ENCODE results near the gene HSP90AA1.
"Not testable (repeated sequence)": the region's sequence is repeated elsewhere in the genome, so short reads cannot be mapped to it uniquely, and the experiment has no call there.

HSP90AA1 gene

DNA sequence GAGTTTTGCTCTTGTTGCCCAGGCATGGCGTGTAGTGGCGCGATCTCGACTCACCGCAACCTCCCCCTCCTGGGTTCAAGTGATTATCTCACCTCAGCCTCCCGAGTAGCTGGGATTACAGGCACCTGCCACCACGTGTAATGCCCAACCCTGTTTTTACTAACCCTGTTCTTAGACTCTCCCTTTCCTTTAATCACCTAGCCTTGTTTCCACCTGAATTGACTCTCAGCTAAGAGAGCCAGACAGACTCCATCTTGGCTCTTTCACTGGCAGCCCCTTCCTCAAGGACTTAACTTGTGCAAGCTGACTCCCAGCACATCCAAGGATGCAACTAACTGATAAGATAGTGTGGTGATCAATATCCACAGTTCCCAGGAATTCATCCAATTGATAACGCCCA is 22.3 kb downstream of the HSP90AA1 start:
- DNase-seq = not testable (repeated sequence)

DNA sequence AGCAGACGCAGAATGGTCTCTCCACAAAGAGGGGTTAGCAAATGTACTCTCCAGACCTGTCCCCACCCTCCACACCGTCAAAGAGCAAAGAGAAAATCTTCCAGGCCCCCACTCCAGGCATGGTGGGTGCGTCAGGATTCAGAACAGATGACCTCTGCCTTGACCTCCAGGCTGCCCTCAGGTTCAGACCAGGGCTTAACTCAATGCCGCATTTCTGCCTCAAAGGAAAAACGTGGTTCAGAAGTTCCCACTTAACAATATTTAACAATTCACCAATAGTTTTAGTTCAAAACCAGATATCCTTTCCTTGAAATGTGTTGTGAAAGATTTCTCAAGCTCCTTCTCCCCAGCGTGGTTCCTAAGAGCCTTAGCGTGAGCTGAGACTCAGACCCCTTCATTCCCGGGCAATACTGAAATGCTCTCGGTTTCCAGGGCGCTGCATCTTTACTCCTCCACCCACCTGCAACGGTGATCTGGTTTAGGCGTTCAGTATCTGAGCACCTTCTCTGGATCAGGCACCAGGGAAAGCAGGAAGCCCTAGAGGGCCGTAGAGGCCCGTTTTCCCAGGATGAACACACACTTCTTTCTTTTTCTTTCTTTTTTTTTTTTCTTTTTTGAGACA is 22.9 kb downstream of the HSP90AA1 start:
- no peak for DNase-seq

DNA sequence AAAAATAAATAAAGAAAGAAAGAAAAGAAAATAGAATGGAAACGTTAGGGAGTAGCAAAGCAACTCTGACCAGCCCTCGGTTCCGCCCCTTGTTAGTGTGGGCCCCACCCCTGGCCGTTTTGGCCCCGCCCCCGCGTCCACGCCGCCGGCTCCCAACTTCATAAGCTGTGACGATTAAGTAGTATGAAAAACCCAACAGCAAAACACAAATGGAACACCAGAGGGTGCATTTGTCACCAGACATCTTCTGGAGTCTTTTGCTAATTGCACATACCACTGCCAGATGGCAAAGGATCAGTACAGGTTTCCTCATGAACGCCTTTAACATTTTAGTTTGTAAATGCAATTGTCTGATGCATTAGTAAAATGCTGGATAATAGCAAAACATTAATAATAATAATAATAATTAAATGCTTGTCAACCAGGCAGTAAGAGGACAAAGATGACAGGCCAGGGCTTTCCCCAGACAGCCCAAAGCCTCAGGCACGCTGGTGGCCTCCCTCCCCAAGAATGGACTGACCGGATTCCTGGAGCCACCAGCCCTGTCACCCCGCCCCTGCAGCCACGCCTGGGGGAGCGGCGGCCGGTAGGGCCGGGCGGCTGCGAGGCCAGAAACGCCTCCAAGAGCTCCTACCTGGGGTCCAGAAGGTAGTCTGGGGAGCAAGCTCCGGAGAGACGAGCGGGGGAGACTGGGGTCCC is 23.6 kb downstream of the HSP90AA1 start:
- peak; percentile 84 for DNase-seq

DNA sequence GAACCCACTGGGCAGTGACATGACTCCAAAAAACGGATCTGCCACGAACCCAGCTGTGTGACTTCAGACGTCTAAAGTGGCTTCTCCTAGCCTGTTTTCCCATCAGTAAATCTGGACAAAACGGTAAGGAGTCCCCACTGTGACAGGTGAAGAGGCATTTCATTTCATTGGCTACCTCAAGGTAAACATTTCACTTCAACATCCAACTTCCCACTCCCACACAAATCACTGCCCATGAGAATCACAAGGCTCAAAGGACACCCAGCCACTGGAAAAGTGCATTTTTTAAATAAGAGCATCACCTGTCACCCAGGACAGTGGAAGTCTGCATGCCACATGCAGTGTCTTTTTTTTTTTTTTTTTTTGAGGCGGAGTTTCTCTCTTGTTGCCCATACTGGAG is 27.9 kb downstream of the HSP90AA1 start:
- no peak for DNase-seq

DNA sequence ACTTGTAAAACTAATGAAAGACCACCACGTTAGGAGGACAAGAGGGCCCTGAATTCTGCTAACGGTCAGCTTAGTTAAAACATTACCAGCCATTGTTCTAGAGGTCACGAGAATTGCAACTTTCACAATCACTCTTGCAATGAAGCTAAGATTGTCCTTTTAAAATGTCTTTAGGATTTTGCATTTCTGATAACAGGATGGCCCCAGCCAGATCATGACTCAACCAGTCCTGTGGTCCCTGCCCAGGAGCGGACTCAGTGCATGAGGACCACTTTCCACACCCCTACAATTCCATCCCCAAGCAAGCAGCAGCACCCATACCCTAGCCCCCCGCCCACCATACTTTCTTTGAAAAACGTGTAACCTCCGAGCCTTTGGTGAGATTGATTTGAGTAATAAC is 28.7 kb downstream of the HSP90AA1 start:
- DNase-seq = no peak

DNA sequence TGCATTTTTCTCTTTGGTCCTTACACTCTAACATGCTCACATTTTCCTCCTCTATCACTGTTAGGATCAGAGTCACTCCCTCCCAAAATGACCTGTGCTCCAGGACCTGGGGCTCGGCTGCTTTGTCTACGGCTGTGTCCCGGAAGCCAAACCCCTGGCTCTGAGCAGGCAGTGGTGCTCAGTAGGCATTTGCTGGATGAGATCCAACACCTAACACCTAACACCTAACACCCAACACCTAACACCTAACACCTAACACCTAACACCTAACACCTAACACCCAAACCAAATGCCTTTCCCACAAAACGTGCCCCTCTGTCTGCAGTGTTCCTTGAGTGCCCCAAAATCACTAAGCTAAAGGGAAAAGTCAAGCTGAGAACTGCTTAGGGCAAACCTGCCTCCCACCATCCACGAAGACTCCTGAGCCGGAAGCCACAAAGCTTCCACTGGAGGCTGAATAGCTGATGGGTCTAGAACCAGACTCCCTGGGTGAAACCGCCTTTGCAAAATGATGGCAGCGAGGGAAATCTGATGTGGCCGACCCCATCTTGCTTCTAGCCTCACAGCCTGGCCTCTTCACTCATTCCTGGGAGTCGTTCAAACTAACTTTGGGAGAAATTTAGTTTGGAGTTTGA is 29.2 kb downstream of the HSP90AA1 start:
- DNase-seq = no peak

DNA sequence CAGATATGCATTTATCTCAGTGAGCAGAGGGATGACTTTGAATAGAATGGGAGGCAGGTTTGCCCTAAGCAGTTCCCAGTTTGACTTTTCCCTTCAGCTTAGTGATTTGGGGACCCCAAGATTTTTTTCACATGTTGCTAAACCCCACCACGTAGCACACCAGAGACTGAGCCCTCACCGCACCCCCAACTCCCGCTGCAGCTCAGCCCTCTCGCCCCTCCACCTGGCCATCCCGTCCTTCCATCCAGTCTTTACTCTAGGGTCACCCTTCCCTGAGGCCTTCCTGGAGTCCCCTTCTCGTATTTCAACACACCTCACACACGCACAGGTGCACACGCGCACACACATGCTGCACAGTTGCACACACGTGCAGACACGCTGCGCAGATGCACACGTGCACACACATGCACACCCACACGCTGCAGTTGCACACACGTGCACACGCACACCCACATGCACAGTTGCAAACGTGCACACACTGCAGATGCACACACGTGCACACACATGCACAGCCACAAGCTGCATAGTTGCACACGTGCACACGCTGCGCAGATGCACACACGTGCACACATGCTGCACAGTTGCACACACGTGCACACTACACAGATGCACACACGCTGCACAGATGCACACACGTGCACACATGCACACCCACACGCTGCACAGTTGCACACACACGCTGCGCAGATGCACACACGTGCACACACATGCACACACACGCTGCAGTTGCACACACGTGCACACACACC is 30.0 kb downstream of the HSP90AA1 start:
- DNase-seq = no peak

DNA sequence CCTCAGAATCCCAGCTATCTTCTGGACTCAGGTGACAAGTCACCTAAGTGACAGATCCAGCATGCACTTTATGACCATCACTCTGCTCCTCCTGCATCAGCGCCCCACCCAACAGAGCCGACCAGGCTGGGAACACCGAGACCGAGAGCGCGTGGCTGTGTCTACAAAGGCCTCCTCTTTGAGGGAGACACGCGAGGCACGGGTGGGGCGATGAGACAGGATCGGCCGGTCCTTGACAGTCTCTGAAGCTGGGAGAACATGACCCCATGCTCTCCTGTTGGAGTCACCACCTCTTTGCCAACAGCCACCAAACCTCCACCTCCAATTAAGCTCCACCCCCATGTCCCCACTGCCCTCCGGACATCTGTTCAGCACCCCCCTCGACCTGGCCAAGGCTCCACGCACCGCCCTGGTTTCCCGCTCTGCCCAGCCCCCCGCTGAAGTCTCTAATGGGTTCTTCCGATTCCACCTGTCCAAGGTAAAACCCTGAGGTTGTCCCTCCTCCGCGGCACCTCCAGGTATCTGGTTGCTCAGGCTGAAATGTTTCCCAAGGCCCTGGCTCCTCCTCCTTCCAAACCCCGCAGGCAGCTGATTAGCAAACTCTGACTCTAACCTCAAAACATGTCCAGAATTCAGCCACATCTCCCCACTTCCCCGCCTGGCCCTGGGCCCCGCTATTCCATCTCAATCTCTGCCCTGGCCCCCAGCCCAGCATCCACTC is 31.5 kb downstream of the HSP90AA1 start:
- DNase-seq = no peak

DNA sequence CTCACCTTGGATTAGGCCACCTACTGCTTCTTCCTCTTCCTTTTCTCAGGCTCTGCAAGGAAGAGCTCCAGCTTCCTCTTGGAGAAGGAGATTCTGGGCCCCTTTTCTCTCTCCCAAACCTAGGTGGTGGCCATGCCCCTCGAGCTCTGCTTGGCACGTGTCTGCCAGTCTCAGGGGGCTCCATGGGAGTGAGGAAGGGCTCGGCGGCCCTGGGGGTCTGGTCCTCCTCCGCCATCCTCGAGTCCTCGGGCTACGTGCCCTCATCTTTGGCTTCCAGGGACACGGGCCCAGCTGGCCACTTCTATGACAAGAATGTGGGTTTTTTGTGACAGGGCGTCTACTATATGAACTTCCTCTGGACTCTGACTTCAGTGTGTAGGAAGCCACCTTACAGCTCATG is 34.3 kb downstream of the HSP90AA1 start:
- DNase-seq = no peak

DNA sequence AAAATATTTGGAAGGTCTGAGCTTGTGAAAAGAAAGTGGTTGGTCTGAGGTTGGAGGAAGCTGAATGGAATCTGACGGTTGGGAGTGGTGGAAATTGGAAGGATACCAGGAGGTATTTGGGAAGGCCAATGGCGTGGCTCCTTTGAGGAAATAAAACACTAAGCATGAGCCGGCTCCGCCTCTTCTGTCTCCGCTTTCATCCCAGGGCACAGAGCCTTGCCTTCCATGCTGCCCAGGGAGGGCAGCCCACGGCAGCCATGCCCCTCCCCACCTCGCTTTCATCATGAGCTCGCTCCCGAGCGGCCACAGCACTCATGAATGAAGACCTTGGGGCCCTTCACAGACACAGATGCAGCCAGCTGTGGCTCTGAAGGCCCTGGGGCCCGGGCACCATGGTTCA is 36.2 kb downstream of the HSP90AA1 start:
- DNase-seq = no peak

DNA sequence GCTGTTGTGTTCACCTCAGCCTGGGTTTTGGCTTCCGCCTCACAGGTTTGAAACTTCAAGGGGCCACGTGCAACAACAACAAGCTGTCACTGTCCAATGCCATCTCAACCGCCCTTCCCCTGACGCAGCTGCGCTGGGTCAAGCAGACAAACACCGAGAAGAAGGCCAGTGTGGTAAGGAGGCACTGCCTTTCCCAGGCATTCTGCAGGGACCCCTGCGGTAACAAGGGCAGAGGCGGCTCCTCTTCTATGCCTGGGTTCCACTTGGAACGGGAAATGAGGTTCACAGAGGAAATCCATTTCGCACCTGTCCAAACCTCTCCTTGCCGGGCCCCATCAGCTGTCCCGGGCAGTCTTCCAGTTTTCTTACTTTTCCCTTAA is 36.8 kb downstream of the HSP90AA1 start:
- DNase-seq = no peak

DNA sequence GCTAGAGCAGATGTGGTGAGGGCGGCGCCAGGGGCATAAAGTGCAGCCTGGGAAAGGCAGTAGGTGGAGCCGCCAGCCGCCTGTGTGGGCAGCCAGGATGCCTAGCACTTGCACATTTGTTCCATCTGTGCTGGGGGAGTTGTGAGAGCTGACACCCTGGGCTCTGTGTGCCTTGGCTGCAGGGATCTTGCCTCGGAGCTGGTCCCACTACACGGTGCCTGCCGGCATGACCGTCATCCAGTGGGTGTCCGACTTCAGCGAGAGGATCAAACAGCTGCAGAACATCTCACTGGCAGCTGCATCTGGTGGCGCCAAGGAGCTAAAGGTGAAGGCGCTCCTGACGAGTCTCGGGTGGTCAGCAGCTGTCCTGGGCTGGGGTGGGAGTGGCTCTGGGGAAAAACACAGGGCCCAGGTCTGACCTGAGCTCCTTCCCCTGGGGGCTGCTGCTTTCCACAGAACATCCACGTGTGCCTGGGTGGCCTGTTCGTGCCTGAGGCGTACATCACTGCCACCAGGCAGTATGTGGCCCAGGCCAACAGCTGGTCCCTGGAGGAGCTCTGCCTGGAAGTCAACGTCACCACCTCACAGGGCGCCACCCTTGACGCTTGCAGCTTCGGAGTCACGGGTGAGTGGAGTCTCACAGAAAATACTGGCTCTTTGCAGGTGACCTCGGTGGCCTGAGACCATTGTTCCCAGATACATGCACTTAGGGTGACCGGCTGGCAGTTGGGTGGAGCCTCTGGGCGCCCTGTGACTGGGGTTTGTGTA is 37.4 kb downstream of the HSP90AA1 start:
- no peak for DNase-seq

DNA sequence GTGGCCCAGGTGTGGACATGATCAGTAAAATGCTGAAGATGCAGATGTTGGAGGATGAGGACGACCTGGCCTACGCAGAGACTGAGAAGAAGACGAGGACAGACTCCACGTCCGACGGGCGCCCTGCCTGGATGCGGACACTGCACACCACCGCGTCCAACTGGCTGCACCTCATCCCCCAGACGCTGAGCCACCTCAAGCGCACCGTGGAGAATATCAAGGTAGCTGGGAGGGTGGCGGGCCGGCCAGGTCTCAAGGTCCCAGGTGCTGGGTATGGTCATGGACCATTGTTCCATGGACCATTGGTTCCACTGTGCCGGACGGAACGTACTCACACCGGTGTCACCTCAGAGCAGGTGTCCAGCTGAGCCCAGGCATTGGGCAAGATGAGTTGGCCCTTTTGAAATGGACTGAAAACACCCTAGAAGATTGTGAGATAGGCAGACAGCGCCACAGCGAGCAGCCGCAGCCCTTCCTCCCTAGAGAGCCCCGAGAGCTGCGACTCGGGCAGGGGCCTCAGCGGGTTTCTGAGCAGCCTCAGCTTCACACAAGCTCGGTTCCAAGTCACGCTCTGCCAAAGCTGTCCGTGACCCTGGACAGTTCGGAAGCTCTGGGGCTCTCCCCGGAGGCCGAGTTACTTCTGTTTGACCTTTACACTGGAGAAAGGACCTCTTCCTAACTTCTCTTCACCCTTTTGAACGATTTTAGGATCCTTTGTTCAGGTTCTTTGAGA is 38.9 kb downstream of the HSP90AA1 start:
- DNase-seq = no peak

DNA sequence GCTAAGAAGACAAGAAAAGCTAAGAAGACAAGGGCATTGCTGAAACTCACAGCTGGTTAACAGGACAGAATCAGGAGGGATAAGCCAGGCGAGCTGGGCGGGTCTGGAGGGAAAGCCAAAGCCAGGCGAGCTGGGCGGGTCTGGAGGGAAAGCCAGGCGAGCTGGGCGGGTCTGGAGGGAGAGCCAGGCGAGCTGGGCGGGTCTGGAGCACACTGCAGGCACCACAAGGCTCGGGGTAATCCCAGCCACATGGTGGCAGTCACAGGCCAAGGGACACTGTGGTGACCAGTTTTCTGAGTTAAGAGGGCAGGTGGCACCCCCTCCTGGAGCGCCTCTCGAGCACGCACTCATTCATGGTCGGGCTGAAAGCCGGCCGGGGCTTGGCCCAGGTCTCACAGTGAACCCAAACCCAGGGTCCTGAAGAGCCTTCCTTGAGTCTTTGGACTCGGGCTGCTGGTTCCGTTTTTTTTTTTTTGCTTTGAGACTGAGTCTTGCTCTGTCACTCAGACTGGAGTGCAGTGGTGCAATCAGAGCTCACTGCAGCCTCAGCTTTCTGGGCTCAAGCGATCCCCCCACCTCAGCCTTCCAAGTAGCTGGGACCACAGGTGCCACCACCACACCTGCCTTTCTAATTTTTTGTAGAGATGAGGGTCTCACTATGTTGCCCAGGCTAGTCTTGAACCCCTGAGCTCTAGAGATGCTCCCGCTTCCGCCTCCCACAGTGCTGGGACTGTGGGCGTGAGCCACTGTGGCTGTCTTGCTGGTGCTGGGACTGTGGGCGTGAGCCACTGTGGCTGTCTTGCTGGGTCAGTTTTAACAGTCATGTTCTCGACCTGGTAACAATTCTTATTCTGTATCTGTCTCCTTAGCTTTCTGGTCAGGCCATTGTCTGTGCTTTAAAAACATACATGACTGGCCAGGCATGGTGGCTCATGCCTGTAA is 40.2 kb downstream of the HSP90AA1 start:
- no peak for DNase-seq

DNA sequence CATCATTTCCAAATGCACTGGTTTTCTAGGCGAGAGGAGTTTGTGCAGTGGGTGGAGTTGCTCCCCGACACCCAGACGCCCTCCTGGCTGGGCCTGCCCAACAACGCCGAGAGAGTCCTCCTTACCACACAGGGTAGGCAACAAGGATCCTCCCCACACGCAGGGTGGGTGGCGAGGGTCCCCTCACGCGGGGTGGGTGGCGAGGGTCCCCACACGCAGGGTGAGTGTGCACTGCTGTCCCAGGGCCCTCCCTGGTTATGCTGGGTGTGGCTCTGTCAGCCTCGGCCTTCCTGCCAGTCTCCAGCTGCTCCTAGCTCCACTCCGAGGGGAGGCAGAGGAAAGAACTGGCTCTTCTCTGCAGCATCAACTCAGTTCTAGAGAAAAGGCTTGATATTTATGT is 42.3 kb downstream of the HSP90AA1 start:
- DNase-seq = no peak

DNA sequence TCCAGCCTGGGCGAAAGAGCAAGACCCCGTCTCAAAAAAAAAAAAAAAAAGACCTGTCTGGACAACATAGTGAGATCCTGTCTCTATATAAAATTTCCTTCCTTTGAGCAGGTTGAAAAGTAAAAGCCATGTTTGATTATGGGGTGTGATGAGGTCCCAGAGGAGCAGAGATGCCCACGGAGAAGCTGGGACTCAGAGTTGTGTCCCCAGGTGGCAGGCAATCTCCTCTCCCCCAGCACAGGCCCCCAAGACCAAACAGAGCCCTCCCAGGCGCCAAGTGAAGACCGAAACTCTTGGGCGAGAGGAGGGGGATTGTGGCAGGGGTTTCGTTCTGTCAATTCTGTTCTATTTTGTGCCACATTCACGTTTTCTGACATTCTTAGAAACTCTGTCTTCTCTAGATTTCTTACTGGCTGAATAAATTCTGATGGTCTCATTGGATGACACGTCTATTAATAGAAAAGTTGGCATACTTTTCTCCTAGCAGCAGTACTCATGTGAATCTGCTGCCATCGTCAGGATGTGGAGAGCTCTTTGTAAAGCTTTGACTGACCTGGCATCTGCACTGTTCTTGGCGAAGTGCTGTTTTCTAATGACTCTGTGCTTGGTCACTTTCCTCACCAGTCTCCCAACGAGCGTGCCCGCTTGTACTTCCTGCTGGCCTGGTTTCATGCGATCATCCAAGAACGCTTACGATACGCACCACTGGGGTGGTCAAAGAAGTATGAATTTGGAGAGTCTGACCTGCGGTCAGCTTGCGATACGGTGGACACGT is 43.4 kb downstream of the HSP90AA1 start:
- no peak for DNase-seq

DNA sequence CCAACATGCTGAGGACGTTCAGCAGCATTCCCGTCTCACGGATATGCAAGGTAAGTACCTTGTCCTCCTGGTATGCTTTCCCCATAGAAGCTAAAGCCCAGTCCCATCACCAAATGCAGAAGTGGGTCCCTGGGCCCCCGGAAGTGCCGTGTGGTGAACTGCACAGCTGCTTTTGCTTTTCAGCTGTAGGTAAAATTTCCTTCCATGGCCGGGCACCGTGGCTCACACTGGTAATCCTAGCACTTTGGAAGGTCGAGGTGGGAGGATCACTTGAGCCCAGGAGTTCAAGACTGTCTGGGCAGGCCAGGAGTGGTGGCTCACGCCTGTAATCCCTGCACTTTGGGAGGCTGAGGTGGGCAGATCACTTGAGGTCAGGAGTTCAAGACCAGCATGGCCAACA is 44.1 kb downstream of the HSP90AA1 start:
- DNase-seq = no peak

DNA sequence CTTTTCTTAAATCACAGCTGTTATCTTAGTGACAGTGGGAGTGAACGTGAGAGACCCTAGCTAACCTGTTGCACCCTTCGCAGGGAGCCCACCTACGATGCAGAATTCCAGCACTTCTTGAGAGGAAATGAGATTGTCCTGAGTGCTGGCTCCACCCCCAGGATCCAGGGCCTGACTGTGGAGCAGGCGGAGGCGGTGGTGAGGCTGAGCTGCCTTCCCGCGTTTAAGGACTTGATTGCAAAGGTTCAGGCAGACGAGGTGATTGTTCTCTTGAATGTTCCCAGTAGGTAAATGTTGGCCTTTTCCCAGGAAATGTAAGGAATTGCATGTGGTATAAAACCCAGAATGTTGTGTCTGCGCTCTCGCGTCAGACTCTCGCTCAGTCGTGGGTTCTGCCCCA is 46.7 kb downstream of the HSP90AA1 start:
- no peak for DNase-seq

DNA sequence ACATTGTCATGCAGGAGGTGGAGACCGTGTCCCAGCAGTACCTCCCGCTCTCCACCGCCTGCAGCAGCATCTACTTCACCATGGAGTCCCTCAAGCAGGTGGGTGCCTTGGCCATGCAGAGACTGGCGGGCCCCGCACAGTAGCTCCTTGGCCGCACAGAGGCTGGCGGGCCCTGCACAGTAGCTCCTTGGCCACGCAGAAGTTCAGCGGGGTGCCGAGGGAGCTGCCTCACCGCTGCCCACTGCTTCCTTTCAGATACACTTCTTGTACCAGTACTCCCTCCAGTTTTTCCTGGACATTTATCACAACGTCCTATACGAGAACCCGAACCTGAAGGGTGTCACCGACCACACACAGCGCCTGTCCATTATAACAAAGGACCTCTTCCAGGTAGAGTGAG is 47.7 kb downstream of the HSP90AA1 start:
- DNase-seq = no peak

DNA sequence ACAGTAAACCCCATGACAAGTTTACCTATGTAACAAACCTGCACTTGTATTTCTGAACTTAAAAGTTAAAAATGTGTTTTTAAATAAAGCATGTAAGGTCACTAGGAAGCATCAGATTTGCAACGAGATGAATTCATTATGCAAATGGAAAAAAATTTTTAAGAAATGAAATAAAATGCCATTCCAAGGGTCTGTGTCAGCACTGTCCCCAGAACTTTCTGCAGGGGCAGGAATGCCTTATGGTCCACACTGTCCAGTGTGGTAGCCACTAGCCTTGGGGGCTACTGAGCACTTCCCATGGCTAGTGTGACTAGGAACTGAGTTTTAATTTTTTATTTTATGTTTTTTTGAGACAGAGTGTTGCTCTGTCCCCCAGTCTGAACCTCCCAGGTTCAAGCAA is 49.2 kb downstream of the HSP90AA1 start:
- DNase-seq = no peak
